DMS153 treated with DMSO at 0.1 percent for 48 hours (cell line): ENCODE results near the gene VAC14.
"Not testable (repeated sequence)": the region's sequence is repeated elsewhere in the genome, so short reads cannot be mapped to it uniquely, and the experiment has no call there.

ENCODE experiments used
- DNase-seq: peaks from one replicate; lab custom pipeline; 2025; ENCODE audit not compliant: unreplicated experiment; lab: John Stamatoyannopoulos, UW

Gene VAC14

GRCh38 chr16:70745536-70746025 is 55.4 kb downstream of the VAC14 start:
- DNase-seq, result no peak

- DNase-seq, result no peak
These were observed 56.6 kb downstream of the VAC14 start for GRCh38 chr16:70744366-70744765.

GRCh38 chr16:70743791-70744190 is 57.2 kb downstream of the VAC14 start:
- DNase-seq, result no peak

DNA sequence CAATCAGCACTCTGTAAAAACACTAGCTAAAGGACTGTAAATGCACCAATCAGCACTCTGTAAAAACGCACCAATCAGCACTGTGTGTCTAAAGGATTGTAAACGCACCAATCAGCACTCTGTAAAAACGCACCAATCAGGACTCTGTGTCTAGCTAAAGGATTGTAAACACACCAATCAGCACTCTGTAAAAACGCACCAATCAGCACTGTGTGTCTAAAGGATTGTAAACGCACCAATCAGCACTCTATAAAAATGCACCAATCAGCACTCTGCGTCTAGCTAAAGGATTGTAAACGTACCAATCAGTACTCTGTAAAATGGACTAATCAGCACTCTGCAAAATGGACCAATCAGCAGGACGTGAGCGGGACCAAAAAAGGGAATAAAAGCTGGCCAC is 58.0 kb downstream of the VAC14 start:
- not testable (repeated sequence) for DNase-seq

DNA sequence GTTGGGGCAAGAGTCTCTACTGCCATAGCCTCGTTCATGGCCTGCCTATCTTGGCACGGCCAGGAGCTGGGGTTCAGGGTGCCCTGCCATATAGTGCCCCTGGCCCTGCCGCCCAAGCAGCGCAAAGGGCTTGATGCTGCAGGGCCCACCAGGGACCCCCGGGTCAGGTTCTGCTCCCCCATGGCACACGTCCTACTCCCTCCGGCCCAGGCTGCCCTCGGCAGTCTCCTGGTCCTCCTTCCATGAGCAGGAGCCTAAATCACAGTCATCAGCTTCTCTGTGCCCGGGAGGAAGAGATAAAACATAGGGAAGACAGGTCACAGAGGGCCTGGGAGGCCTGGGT is 59.2 kb downstream of the VAC14 start:
- DNase-seq, result no peak

DNA sequence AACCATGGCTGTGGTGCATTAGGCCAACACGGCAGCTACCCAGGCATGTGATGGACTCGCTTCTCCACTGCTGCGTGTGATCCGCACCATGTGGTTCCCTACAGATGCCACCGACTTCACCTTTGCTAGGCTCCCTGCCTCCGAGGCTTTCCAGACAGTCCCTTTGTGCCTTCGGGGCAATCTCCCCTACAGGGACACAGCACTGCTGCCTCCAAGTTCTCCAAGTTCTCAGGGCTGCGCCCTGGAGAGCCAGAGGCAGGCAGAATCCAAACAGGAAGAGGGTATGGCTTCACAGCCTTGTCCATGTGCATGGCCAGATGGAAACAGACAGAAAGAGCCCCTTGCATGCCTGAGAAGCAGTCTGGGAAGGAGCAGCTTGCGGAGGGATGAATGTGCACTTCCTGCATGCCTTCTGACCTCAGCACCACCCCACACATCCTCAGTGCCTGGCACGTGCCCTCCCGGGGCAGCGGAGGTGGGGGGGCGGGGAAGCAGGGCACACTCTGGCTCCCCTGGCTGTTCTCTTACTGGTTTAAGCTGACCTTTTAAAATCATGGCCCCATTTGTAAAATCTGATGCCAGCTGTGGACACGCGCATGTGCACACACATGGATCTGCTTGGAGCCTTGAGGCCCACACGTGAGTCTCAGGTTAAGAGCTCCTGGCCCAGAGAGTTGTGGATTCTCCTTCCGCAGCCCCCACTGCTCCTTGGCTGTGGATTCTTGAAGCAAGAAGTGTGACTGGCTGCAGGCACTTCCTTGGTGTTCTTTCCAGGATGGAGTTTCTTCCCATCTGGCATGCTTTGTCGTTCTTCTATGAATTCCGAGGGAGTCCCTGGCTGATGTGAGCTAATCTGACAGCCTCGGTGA is 59.8 kb downstream of the VAC14 start:
- DNase-seq, result no peak

GRCh38 chr16:70740174-70740913 is 60.6 kb downstream of the VAC14 start:
- DNase-seq, result no peak

- DNase-seq, result no peak
These were observed 61.6 kb downstream of the VAC14 start for GRCh38 chr16:70739389-70739788.

GRCh38 chr16:70738083-70738977 is 62.6 kb downstream of the VAC14 start:
- peak; percentile 11 for DNase-seq

DNA sequence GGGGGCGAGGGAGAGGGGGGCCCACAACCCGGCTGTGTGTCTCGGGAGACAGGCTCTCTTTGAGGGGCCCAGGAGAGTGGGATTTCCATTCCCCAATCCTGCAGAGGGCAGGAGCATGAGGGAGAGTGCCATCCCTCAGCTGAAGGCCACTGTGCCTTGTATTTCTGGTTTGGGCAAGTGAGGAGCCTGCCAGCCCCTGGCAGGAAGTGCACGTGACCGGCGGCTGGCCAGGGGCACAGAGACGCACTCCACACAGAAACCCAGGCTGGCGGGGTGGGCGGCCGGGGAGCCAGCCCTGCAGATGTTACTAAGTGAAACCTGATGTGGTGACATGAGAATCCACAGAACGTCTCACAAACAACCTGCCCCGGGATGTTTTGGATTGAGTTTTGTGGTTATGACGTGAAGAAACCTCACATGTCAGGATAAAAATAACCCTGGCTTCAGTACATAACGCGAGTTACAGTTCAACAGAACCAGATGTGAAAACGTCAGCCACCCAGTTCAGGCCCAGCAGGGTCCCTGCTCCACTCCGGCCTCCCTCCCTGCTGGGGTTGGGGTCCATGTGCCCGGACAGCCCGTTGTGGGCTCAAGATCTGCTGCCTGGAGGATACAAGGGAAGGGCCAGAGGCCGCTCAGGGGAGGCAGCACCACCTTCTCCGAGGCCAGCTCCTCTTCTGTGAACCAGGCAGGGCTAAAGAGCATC is 63.4 kb downstream of the VAC14 start:
- DNase-seq, result no peak

DNA sequence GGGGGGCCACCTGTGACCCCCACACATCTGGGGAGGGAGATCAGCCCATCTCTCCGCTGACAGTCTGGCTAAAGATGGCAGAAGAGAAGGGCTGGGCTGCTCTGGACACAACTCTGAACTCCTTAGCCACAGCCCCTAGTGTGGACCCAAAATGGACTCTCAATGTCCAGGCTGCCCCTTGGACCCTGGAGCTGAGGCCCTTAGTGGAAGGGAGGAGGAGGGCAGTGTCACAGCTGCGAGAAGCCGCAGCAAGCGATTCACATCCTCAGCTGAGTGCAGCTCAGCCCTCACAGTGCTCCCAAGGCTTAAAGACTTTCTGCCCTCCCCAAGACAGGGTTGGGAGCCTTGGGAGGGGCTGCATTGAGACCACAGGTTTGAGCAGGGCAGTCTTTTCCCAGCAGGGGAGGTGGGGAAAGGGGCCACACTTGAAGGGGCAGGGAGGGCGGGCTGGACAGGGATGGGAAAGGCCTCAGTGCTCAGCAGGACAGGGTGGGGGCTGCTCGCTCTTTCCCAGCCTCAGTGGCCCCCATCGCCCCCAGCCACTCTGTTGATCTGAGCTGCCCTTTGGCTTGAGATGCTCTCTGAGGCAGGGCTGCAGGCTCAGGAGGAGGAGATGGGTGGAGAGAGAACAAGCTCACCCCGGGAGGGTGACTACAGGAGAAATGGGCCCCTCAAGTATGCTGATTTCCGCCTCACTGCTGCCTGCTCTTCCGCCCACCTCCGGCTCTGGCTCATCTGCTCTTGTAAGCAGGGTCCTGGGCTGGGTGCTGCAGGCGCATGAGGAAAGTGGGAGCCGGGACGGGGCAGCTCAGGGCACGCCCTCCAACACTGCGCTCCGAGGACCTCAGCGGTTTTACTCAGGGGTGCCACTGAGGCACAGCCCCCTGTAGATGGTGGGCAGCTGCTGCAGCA is 64.2 kb downstream of the VAC14 start:
- DNase-seq, result no peak

DNA sequence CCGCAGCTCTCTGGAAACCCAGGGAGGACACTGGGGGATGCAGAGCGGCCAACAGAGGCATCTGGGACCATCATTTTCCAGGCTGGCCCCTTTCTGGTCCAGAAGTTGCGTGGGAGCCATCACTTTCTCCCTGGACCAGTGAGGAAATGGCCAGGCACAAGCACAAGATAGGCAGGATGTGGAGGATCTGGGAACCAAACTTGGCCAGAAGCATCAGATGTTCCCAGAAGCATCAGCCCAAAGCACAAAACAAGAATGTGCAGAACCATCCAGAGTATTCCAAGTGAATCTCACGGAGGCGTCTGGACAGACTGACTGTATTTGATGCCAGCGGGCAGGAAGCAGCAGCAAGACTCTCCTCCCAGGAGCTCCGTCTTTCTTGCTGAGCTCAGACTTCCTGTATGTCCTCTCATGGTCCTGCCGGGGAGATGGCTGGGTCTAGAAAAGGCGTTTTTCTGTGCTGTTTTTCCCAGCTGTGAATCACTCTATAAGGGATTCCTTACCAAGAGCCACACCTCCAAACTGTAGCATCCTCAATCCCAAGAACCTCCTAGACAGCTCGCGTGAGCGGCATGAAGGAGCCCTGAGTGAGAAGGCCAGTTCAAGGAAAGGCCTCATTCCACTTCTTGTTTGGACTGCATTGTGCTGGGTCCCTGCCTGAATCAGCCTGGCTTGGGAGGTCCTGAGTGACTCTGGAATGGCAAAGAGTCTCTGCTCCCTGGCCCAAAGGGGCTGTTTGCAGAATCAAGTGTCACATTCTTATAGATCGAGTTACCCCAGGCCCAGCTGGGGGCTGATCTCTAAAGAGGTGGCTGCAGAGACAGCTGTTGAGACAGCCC is 65.6 kb downstream of the VAC14 start:
- no peak for DNase-seq

DNA sequence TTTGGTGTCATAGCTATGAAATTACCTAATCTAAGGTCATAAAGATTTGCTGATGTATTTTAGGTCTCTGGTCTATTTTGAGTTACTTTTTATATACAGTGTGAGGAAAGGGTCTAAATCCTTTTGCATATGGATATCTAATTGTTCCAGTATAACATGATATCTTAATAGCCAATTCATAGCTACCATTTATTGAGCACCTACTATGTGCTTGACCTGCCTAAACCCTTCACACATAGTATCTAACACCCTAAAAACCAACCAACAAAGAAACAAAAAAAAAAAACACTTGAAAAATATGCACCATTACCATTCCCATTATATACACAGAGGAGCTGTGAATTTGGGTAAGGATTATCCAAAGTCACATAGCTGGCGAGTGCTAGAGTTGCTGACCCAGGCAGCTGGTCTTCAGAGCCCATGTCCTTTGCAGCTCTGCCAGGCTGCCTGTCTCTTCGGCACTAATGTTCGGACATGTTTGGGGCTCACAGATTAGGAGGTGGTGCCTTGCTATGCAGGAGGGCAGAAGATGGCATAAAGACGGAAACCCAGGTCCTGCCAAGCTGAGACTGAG is 66.3 kb downstream of the VAC14 start:
- no peak for DNase-seq

GRCh38 chr16:70730944-70731343 is 70.0 kb downstream of the VAC14 start:
- DNase-seq, result no peak

- no peak for DNase-seq
These were observed 70.9 kb downstream of the VAC14 start for GRCh38 chr16:70730031-70730430.

DNA sequence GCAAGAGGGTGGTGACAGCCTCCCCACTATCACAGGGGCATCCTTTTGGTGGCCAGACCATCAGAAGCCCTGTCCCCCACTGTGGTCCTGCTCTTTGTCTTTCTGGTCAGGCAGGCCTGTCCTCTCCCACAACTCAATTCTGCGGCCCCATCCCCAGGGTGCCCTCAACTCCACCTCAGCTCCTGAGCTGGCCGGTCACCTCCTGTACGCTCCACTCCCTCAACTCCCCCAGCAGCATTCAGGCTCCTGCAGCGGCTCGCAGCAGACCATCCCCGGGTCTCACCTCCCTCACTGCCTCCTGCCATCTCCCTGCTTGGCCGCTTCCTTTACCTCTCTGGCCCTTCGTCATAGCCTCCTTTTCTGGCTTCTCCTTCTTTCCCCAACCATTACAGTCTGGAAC is 71.7 kb downstream of the VAC14 start:
- DNase-seq, result no peak

DNA sequence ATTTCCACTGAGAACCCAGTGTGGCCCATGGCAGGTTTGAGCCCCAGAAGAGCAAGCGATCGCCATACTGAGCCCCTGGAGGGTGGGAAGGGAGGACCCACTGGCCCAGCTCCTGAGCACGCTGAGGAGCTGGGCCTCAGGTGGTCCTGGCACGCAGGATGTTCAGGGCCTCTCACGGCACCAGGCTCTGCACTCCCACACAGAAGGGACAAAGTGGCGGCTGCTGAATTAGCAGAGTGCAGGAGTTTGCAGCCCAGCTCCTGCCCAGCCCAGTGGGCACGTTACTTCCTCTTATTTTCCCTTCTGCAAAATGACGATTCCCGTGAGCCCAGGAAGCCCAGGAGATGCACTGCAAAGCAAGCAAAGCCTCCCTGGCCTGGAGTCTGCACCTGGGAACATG is 72.8 kb downstream of the VAC14 start:
- no peak for DNase-seq

- no peak for DNase-seq
These were observed 74.0 kb downstream of the VAC14 start for GRCh38 chr16:70726892-70727361.
